ENCODE results near the gene HSPA1B.

DNA sequence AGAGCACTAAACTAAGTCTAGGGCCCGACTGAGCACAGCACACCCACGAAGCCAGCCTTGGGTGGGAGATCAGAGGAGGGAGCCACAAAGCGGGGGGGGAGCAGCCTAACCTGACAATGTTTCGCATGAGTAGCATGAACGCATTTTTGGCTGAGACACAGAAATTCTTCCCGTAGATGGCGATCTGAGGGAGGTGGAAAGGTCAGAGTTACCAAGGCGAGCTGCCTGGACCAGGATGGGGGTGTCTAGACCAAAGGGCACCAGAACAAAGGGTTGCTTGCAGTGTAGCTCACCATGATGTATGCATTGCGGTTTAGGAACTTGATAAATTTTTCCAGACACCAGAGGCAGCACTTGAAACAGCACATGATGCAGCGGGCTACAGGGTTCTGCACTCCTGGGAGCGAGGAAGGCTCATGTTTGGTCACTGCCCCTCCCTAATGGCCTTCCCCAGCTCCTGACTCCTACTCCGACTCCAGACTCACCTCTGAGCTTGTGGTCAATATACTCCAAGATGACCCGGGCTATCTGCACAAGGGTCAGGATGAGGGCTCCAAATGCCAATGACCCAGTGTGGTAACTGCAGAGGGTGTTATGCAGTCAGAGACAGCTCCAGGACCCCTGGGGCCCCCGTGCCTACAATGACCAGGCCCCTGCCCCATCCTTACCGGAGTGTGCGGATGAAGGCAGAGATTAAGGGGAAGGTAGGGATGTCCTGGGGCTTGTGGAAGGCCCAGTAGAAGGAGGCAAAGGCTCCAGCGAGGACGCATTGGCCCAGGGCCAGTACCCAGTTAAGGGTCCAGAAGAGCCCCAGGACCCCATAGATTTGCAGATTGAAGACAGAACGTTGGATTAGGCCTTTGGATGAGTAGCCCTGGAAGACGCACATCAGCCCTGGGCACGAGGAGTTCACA is 37.9 kb downstream of the HSPA1B start:
- TF ChIP-seq, protein P1, sequence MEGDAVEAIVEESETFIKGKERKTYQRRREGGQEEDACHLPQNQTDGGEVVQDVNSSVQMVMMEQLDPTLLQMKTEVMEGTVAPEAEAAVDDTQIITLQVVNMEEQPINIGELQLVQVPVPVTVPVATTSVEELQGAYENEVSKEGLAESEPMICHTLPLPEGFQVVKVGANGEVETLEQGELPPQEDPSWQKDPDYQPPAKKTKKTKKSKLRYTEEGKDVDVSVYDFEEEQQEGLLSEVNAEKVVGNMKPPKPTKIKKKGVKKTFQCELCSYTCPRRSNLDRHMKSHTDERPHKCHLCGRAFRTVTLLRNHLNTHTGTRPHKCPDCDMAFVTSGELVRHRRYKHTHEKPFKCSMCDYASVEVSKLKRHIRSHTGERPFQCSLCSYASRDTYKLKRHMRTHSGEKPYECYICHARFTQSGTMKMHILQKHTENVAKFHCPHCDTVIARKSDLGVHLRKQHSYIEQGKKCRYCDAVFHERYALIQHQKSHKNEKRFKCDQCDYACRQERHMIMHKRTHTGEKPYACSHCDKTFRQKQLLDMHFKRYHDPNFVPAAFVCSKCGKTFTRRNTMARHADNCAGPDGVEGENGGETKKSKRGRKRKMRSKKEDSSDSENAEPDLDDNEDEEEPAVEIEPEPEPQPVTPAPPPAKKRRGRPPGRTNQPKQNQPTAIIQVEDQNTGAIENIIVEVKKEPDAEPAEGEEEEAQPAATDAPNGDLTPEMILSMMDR (tag by site-specific recombination; IDR thresholded peaks at IDR 0.05) = no peak
- TF ChIP-seq ZFHX2 (tag by site-specific recombination; conservative IDR thresholded peaks at IDR 0.05) = no peak
- TF ChIP-seq, protein P2, sequence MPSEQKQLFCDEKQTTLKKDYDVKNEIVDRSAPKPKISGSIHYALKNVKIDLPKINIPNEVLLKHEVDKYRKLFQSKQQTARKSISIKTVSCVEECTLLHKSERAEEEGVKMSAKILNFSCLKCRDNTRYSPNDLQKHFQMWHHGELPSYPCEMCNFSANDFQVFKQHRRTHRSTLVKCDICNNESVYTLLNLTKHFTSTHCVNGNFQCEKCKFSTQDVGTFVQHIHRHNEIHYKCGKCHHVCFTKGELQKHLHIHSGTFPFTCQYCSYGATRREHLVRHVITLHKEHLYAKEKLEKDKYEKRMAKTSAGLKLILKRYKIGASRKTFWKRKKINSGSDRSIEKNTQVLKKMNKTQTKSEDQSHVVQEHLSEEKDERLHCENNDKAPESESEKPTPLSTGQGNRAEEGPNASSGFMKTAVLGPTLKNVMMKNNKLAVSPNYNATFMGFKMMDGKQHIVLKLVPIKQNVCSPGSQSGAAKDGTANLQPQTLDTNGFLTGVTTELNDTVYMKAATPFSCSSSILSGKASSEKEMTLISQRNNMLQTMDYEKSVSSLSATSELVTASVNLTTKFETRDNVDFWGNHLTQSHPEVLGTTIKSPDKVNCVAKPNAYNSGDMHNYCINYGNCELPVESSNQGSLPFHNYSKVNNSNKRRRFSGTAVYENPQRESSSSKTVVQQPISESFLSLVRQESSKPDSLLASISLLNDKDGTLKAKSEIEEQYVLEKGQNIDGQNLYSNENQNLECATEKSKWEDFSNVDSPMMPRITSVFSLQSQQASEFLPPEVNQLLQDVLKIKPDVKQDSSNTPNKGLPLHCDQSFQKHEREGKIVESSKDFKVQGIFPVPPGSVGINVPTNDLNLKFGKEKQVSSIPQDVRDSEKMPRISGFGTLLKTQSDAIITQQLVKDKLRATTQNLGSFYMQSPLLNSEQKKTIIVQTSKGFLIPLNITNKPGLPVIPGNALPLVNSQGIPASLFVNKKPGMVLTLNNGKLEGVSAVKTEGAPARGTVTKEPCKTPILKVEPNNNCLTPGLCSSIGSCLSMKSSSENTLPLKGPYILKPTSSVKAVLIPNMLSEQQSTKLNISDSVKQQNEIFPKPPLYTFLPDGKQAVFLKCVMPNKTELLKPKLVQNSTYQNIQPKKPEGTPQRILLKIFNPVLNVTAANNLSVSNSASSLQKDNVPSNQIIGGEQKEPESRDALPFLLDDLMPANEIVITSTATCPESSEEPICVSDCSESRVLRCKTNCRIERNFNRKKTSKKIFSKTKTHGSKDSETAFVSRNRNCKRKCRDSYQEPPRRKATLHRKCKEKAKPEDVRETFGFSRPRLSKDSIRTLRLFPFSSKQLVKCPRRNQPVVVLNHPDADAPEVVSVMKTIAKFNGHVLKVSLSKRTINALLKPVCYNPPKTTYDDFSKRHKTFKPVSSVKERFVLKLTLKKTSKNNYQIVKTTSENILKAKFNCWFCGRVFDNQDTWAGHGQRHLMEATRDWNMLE (tag by site-specific recombination; conservative IDR thresholded peaks at IDR 0.05; ENCODE audit: low read depth) = no peak
- TF ChIP-seq SP7 (tag by site-specific recombination; IDR thresholded peaks at IDR 0.05) = no peak
- TF ChIP-seq ZNF133 (tag by site-specific recombination; IDR thresholded peaks at IDR 0.05) = no peak
- no peak for TF ChIP-seq ZNF791 (tag by site-specific recombination; IDR thresholded peaks at IDR 0.05)
- TF ChIP-seq, protein P3, sequence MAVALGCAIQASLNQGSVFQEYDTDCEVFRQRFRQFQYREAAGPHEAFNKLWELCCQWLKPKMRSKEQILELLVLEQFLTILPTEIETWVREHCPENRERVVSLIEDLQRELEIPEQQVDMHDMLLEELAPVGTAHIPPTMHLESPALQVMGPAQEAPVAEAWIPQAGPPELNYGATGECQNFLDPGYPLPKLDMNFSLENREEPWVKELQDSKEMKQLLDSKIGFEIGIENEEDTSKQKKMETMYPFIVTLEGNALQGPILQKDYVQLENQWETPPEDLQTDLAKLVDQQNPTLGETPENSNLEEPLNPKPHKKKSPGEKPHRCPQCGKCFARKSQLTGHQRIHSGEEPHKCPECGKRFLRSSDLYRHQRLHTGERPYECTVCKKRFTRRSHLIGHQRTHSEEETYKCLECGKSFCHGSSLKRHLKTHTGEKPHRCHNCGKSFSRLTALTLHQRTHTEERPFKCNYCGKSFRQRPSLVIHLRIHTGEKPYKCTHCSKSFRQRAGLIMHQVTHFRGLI (tag by site-specific recombination; IDR thresholded peaks at IDR 0.05) = no peak
- TF ChIP-seq ZNF610 (tag by site-specific recombination; IDR thresholded peaks at IDR 0.05; ENCODE audit: borderline replicate concordance) = no peak
